ENCODE data around the gene NEK7.
A peak's percentile ranks its signal among the peaks of the same experiment; 100 is the strongest.

NEK7 gene

GRCh38 chr1:198162091-198162767 is 5.4 kb downstream of the NEK7 start:
- peak overlapping the region; percentile 60 for H3K27ac ChIP-seq (ENCODE audit: low read depth, low read length, poor library complexity, severe bottlenecking)
- peak overlapping the region; percentile 17; the same call in 1 of the 2 replicates for H3K4me2 ChIP-seq (ENCODE audit: low read length)
- no peaks in the 10 kb centered on the region for H4K20me1 ChIP-seq (ENCODE audit: insufficient read depth, low read length)

GRCh38 chr1:198165927-198166647 is 9.3 kb downstream of the NEK7 start:
- Histone ChIP-seq H4K20me1 (ENCODE audit: insufficient read depth, low read length) (no peaks in the 10 kb centered on the region), H3K4me2 (ENCODE audit: low read length) (no peak overlapping the region; the same call in 1 of the 2 replicates)

More at GRCh38 chr1:198162091-198162767, 5.4 kb downstream of the NEK7 start:
- H3K9me2 ChIP-seq (ENCODE audit: low read depth, low read length): no peaks in the 10 kb centered on the region
- peaks cover 47% of the 10 kb centered on the region for H3K4me1 ChIP-seq (ENCODE audit: insufficient read depth, low read length, severe bottlenecking)
- H3K36me3 ChIP-seq (ENCODE audit: insufficient read depth, low read length): no peaks in the 10 kb centered on the region
- H3K9me3 ChIP-seq (ENCODE audit: low read length): no peaks in the 10 kb centered on the region
- no peaks in the 10 kb centered on the region for H3F3A ChIP-seq (ENCODE audit: insufficient read depth, low read length)
- H3K27me3 ChIP-seq (ENCODE audit: insufficient read depth, low read length): no peaks in the 10 kb centered on the region
- no peak overlapping the region for H3K4me3 ChIP-seq (ENCODE audit: low read depth, low read length, poor library complexity, severe bottlenecking)
- peaks cover 24% of the 10 kb centered on the region for H3K79me2 ChIP-seq (ENCODE audit: insufficient read depth, low read length)
- no peak overlapping the region for H3K9ac ChIP-seq (ENCODE audit: low read length)
- H2AFZ ChIP-seq (ENCODE audit: low read length): no peak overlapping the region
- no peak for TF ChIP-seq EZH2 (IDR thresholded peaks at IDR 0.05; ENCODE audit: borderline replicate concordance, low read length)
- TF ChIP-seq CTCF (IDR thresholded peaks at IDR 0.05; ENCODE audit: low read length): no peak

GRCh38 chr1:198166900-198167299 is 10.1 kb downstream of the NEK7 start:
- TF ChIP-seq EZH2 (IDR thresholded peaks at IDR 0.05; ENCODE audit: borderline replicate concordance, low read length): no peak
- TF ChIP-seq CTCF (IDR thresholded peaks at IDR 0.05; ENCODE audit: low read length): no peak
- Histone ChIP-seq H3K4me1 (ENCODE audit: insufficient read depth, low read length, severe bottlenecking) (peaks cover 34% of the 10 kb centered on the region), H3K4me3 (ENCODE audit: low read depth, low read length, poor library complexity, severe bottlenecking) (no peak overlapping the region), H3K79me2 (ENCODE audit: insufficient read depth, low read length) (no peaks in the 10 kb centered on the region), H3F3A (ENCODE audit: insufficient read depth, low read length) (no peaks in the 10 kb centered on the region), H3K36me3 (ENCODE audit: insufficient read depth, low read length) (no peaks in the 10 kb centered on the region), H2AFZ (ENCODE audit: low read length) (no peak overlapping the region), H3K27ac (ENCODE audit: low read depth, low read length, poor library complexity, severe bottlenecking) (peak overlapping the region; percentile 72), H4K20me1 (ENCODE audit: insufficient read depth, low read length) (no peaks in the 10 kb centered on the region), H3K27me3 (ENCODE audit: insufficient read depth, low read length) (no peaks in the 10 kb centered on the region), H3K4me2 (ENCODE audit: low read length) (peak overlapping the region; percentile 46; the same call in 1 of the 2 replicates), H3K9me3 (ENCODE audit: low read length) (no peaks in the 10 kb centered on the region), H3K9me2 (ENCODE audit: low read depth, low read length) (no peaks in the 10 kb centered on the region), H3K9ac (ENCODE audit: low read length) (no peak overlapping the region)

More at GRCh38 chr1:198165927-198166647, 9.3 kb downstream of the NEK7 start:
- Histone ChIP-seq H3K79me2 (ENCODE audit: insufficient read depth, low read length) (peaks cover 7% of the 10 kb centered on the region), H3K27me3 (ENCODE audit: insufficient read depth, low read length) (no peaks in the 10 kb centered on the region), H3F3A (ENCODE audit: insufficient read depth, low read length) (no peaks in the 10 kb centered on the region), H2AFZ (ENCODE audit: low read length) (no peak overlapping the region), H3K27ac (ENCODE audit: low read depth, low read length, poor library complexity, severe bottlenecking) (no peak overlapping the region), H3K4me3 (ENCODE audit: low read depth, low read length, poor library complexity, severe bottlenecking) (no peak overlapping the region), H3K36me3 (ENCODE audit: insufficient read depth, low read length) (no peaks in the 10 kb centered on the region), H3K9me3 (ENCODE audit: low read length) (no peaks in the 10 kb centered on the region), H3K4me1 (ENCODE audit: insufficient read depth, low read length, severe bottlenecking) (peaks cover 41% of the 10 kb centered on the region), H3K9ac (ENCODE audit: low read length) (no peak overlapping the region), H3K9me2 (ENCODE audit: low read depth, low read length) (no peaks in the 10 kb centered on the region)
- TF ChIP-seq CTCF (IDR thresholded peaks at IDR 0.05; ENCODE audit: low read length) (no peak), EZH2 (IDR thresholded peaks at IDR 0.05; ENCODE audit: borderline replicate concordance, low read length) (no peak)

Data from OCI-LY1 (cell line).